ENCODE data around the gene PIANP.
"Not testable (repeated sequence)": the region's sequence is repeated elsewhere in the genome, so short reads cannot be mapped to it uniquely, and the experiment has no call there.

Gene PIANP

GRCh38 chr12:6700646-6701051 lies at the start of gene PIANP:
Gene PIANP, minus strand, starts transcription at chr12:6700815. Its CDS starts 2,754 bp downstream, at chr12:6698061.
- peak; percentile 37 for DNase-seq (ENCODE audit: low spot score)

DNA sequence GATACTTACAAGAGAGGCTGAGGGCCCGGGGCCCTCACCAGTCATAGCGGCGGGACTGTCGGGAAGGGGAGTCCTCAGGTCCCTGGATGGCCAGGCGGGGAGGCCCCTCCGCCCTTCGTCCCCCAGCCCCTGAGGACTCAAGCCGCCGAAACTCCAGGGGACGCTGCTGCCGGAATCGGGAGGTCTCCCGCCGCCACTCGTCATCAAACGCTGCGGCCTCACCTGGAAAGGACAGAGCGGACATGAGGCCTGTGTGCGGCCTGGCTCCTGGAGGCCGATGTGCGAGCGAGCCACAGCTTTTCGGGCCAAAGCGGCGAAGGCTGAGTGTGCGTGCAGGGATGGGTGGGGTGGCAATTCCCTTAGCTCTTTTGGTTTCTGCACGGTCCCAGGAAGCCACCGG lies 48.1 kb upstream of the PIANP start:
- DNase-seq (ENCODE audit: low spot score) = no peak

DNA sequence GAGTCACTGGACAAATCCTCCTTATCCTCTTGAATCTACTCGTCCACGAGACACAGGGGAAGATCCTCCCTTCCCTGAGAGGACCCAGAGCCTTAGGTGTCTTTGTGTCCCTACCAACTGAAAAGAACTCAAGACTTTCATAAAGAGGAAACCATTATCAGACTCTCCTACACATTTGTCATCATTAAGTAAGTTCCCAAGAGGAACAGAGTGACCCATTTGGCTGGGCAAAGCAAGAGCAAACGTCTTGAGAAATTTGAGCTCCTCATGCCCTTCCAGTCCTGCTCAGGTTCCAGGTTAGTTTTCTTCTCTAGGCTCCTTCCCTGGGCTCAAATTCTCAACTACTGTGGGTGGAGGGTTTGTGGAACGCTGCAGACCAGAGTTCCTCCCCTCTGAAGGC lies 46.6 kb upstream of the PIANP start:
- DNase-seq (ENCODE audit: low spot score) = no peak

GRCh38 chr12:6745741-6746525 lies 45.3 kb upstream of the PIANP start:
- peak; percentile 42 for DNase-seq (ENCODE audit: low spot score)

DNA sequence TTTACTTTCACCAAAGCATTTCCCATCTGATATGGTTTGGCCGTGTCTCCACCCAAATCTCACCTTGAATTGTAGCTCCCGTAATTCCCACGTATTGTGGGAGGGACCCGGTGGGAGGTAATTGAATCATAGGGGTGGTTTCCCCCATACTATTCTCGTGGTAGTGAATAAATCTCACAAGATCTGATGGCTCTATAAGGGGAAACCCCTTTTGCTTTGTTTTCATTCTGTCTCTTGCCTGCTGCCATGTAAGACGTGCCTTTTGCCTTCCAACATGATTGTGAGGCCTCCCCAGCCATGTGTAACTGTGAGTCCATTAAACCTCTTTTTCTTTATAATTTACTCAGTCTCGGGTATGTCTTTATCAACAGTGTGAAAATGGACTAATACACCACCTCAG lies 42.7 kb upstream of the PIANP start:
- DNase-seq (ENCODE audit: low spot score) = not testable (repeated sequence)

GRCh38 chr12:6742834-6743233 lies 42.2 kb upstream of the PIANP start:
- DNase-seq (ENCODE audit: low spot score) = no peak

DNA sequence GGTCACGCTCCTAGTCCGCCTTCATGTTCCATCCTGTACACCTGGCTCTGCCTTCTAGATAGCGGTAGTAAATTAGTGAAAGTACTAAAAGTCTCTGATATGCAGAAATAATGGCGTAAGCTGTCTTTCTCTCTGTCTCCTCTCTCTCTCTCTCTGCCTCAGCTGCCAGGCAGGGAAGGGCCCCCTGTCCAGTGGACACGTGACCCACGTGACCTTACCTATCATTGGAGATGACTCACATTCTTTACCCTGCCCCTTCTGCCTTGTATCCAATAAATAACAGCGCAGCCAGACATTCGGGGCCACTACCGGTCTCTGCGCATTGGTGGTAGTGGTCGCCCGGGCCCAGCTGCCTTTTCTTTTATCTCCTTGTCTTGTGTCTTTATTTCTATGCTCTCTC lies 41.5 kb upstream of the PIANP start:
- DNase-seq (ENCODE audit: low spot score) = not testable (repeated sequence)

- DNase-seq (ENCODE audit: low spot score) = no peak
These were observed 36.1 kb upstream of the PIANP start for GRCh38 chr12:6736754-6737153.

GRCh38 chr12:6735448-6736191 lies 35.0 kb upstream of the PIANP start:
- peak; percentile 44 for DNase-seq (ENCODE audit: low spot score)

DNA sequence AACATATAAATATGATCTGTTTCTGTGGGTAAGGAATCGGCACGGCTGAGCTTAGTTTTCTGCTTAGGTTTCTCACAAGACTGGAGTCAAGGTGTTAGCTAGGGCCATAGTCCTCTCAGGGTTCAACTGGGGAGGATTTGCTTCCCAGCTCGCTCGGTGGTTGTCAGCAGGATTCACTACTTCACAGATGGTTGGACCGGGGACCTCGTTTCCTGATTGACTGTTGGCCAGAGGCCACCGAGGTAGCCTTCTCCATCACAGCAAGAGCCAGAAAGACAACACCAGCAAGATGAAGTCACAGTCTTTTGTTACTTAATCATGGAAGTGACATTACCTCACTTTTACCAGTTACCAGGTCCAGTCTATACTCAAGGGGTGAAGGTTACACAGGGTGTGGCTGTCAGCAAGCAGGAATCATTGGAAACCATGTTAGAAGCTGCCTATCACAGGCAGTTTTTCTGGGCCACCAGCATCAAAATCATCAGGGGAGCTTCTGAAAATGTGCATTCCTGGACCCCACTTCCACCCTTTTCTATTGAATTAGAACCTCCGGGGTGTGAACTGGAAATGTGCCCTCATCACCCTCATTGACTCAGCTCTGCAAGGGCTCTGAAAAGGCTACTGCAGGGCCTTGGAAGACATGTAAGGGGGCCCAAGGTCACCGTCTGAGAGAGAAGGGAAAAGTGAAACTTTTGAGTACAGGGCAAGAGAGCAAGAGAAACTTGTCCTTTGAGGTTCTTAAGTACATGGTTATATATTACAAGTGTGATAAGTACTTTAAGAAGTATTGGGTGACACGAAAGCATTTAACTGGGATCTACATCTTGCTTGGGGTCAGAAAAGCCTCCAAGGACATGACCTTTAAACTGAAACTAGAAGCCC lies 34.1 kb upstream of the PIANP start:
- no peak for DNase-seq (ENCODE audit: low spot score)

GRCh38 chr12:6730169-6730568 lies 29.6 kb upstream of the PIANP start:
- DNase-seq (ENCODE audit: low spot score) = no peak

GRCh38 chr12:6729186-6729585 lies 28.6 kb upstream of the PIANP start:
- DNase-seq (ENCODE audit: low spot score) = no peak

DNA sequence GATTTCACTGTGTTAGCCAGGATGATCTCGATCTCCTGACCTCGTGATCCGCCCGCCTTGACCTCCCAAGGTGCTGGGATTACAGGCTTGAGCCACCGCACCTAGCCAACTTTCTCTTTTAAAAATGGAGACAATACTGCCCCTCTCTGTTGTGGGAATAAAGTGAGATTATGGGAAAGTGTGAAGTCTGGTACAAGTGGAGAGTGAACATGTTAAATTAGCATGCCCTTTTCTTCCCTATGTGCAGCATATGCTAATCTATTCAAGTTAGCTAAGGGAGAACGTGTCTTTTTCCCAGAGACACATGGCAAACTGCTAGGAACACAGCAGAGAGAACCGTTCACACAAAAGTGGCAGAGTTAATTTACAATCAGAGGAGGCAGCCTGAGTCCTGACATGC lies 24.7 kb upstream of the PIANP start:
- no peak for DNase-seq (ENCODE audit: low spot score)

- no peak for DNase-seq (ENCODE audit: low spot score)
These were observed 23.8 kb upstream of the PIANP start for GRCh38 chr12:6724409-6724797.

- DNase-seq (ENCODE audit: low spot score) = peak; percentile 97
These were observed 23.2 kb upstream of the PIANP start, which contains the start of gene COPS7A for GRCh38 chr12:6723607-6724408. Gene COPS7A, plus strand, starts transcription at chr12:6724046. Its CDS starts 611 bp downstream, at chr12:6724657.

GRCh38 chr12:6722863-6723262 lies 22.2 kb upstream of the PIANP start:
- no peak for DNase-seq (ENCODE audit: low spot score)

GRCh38 chr12:6716874-6717437 lies 16.3 kb upstream of the PIANP start:
- DNase-seq (ENCODE audit: low spot score) = no peak

DNA sequence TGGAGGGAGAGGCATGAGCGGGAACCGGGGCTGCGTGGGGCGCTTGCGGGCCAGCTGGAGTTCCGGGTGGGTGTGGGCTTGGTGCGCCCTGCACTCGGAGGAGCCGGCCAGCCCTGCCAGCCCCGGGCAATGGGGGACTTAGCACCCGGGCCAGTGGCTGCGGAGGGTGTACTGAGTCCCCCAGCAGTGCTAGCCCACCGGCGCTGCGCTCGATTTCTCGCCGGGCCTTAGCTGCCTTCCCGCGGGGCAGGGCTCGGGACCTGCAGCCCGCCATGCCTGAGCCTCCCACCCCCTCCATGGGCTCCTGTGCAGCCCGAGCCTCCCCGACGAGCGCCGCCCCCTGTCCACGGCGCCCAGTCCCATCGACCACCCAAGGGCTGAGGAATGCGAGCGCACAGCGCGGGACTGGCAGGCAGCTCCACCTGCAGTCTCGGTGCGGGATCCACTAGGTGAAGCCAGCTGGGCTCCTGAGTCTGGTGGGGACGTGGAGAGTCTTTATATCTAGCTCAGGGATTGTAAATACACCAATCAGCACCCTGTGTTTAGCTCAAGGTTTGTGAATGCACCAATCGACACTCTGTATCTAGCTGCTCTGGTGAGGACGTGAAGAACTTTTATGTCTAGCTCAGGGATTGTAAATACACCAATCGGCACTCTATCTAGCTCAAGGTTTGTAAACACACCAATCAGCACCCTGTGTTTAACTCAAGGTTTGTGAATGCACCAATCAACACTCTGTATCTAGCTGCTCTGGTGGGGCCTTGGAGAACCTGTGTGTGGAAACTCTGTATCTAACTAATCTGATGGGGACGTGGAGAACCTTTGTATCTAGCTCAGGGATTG lies 15.6 kb upstream of the PIANP start:
- DNase-seq (ENCODE audit: low spot score) = not testable (repeated sequence)

DNA sequence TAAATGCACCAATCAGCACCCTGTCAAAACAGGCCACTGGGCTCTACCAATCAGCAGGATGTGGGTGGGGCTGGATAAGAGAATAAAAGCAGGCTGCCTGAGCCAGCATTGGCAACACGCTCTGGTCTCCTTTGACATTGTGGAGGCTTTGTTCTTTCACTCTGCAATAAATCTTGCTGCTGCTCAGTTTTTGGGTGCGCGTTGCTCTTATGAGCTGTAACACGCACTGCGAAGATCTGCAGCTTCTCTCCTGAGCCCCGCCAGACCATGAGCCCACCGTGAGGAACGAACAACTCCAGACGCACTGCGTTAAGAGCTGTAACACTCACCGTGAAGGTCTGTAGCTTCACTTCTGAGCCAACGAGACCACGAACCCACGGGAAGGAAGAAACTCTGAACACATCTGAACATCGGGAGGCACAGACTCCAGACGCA lies 8.4 kb upstream of the PIANP start:
- no peak for DNase-seq (ENCODE audit: low spot score)

DNA sequence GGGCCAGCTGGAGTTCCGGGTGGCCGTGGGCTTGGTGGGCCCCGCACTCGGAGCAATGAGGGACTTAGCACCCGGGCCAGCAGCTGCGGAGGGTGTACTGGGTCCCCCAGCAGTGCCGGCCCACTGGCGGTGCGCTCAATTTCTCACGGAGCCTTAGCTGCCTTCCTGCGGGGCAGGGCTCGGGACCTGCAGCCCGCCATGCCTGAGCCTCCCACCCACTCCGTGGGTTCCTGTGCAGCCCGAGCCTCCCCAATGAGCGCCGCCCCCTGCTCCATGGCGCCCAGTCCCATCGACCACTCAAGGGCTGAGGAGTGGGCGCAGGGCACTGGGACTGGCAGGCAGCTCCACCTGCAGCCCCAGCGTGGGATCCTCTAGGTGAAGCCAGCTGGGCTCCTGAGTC lies 7.7 kb upstream of the PIANP start:
- DNase-seq (ENCODE audit: low spot score) = not testable (repeated sequence)
